ENCODE data around the gene SLC4A1AP. TPM values are rescaled to one million over a fixed set of nuclear protein-coding genes. Genes with fewer than 3 reads are reported as not detected.
A peak's percentile ranks its signal among the peaks of the same experiment; 100 is the strongest.
"Not testable (repeated sequence)": the region's sequence is repeated elsewhere in the genome, so short reads cannot be mapped to it uniquely, and the experiment has no call there.

SLC4A1AP gene, protein sequence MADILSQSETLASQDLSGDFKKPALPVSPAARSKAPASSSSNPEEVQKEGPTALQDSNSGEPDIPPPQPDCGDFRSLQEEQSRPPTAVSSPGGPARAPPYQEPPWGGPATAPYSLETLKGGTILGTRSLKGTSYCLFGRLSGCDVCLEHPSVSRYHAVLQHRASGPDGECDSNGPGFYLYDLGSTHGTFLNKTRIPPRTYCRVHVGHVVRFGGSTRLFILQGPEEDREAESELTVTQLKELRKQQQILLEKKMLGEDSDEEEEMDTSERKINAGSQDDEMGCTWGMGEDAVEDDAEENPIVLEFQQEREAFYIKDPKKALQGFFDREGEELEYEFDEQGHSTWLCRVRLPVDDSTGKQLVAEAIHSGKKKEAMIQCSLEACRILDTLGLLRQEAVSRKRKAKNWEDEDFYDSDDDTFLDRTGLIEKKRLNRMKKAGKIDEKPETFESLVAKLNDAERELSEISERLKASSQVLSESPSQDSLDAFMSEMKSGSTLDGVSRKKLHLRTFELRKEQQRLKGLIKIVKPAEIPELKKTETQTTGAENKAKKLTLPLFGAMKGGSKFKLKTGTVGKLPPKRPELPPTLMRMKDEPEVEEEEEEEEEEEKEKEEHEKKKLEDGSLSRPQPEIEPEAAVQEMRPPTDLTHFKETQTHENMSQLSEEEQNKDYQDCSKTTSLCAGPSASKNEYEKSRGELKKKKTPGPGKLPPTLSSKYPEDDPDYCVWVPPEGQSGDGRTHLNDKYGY
- polyA plus RNA-seq (2013, experiment 1 of 2; ENCODE audit: insufficient read length), result 22.9 TPM
- 21.9 TPM for polyA plus RNA-seq (2013, experiment 2 of 2; ENCODE audit: insufficient read length)

DNA sequence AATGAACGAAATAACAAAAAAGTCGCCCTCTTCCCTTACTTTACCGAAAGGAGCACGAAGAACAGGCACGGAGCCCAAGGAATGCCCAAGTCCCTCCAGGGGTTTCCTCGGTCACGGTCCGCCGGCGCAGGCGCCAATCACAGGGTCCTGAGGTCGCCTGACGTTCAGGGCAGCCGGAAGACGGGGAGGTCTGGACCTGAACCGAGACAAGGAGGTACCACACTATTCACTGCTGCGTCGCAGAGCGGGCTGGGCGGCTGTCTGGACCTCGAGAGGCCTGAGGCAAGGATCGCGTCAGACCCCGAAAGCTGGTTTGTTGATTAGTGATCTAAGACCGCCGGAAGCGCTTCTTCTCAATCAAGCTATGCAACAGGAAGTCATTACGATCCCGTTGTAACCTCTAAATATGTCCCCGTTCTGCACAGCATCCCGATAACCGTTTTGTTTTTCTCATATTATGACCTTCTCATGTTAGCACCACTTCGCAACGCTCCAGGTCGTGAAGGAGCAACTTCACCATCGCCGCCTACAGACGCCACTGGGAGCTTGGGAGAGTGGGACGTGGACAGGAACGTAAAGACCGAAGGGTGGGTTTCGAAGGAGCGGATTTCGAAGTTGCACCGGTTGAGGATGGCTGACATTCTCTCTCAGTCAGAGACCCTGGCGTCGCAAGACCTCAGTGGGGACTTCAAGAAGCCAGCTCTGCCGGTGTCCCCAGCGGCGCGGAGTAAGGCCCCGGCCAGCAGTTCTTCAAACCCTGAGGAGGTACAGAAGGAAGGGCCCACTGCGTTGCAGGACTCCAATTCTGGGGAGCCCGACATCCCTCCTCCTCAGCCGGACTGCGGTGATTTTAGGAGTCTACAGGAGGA is at the start of gene SLC4A1AP, which contains the start of gene SUPT7L:
Gene SLC4A1AP (plus strand): TSS at position 605 of the 869 bp plus-strand sequence. CDS start 26 bp downstream, at position 631.
Gene SUPT7L (minus strand): TSS at position 330 of the 869 bp plus-strand sequence. CDS start 1,422 bp downstream, outside the sequence.
- peak; percentile 86 for DNase-seq

DNA sequence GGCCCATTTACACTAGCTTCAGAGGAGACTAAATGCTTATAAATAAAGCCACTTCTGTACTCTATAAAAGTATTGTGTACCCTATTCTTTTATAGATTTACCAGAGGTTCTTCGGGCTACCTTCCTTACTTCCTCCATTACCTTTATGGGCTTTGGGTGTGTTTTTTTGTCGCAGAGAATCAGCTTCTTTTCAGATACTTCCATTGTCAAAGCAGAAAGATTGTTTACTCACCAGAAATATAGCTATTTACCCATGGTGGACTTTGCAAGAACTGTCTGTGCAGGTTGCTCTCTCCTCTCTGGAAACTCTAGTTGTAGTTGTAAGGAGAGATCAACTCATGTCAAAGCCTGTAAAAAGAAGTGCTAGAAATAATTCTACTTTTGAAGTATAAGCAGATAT is 49.7 kb upstream of the SLC4A1AP start:
- no peak for DNase-seq

DNA sequence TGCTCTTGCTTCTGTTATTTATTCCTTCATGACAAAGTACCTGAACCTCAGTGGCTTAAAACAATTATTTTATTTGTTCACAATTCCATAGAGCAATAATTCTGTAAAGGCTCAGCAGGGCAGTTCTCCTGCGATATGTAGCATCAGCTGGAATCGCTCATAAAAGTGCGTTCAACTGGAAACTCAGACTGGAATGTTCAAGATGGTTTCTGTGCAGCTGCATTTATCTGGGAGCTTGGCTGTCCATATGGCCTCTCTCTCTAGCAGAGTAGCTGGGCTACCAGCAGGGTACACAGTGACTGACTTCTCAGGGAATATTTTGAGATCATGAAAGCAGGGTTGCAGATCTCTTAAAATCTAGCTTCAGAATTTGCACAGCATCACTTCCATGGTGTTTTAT is 48.4 kb upstream of the SLC4A1AP start:
- DNase-seq, result no peak

DNA sequence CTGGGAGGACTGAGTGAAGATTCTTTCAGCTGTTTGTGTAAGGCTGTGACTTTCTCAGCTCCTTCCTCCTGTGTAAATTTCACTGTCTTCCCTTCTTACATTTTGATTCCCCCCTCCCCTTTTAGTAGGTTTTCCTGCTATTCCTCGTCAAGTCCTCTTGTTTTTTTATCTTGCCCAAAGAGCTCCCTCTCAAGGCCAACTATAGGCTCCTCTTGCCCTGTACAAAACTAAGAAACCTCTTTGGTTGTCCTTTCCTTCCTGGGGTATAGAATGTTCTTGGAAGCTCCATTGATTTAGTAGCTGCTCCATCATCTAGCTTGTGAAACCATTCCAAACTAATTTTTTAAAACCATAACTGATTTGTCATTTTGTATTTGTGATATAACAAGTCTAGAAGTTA is 42.2 kb upstream of the SLC4A1AP start:
- DNase-seq, result no peak

DNA sequence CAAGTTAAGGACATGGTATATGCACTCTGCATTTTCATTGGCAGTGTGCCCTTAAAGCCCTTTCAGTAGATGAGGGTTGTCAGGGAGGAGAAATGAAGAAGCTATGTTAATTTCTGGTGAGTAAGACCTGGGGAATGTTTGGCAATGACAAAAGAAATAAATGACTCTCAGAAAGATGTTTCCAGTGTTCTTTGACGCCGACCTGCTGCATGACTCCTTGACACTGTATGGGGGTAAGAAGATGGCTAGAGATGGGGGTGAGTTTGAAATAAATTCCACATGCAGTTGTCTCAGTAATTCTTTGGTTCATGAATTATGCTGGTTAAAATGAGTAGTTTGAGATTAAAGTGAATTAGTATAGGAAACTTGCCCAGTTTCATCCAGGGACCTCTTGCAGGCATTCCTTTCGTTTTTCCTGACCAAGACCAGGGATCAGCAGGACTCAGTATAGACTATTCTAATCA is 40.7 kb upstream of the SLC4A1AP start:
- peak; percentile 91 for DNase-seq

DNA sequence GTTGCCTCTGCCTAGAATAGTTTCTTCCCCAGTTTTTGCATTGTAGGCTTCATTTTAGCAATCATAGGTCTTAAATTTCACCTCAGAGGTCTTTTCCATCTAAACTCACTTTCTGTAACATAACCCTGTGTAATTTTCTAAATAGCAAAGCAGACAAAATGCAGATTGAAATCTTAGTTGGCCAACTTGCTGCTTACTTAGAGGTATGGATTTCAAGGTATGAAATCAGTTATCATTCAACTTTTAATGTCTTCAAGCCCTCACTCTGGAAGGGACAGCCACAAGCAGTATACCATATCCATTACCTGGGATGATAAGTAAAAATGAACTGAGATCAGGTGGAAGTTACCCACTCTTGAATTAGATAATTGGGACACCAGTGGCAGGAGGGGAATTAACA is 38.7 kb upstream of the SLC4A1AP start:
- DNase-seq, result no peak

DNA sequence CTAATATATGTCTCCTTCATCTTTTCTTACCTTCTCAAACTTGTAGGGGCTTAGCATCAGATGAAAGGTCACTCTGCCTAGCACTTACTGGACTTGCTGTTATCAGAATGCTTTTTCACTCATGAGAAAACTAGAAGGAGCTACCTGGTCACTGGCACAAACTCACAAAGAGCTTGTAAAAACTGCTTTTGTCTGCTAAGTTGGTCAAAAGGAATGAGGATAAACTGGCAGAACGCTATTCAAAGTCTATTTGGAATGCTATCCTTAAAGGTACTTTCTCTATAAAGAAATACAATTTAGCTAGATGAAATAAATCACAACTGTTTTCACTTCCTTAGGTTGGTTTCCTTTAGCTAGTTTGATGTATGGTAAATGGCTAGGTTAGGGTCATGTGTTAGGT is 37.4 kb upstream of the SLC4A1AP start:
- not testable (repeated sequence) for DNase-seq

DNA sequence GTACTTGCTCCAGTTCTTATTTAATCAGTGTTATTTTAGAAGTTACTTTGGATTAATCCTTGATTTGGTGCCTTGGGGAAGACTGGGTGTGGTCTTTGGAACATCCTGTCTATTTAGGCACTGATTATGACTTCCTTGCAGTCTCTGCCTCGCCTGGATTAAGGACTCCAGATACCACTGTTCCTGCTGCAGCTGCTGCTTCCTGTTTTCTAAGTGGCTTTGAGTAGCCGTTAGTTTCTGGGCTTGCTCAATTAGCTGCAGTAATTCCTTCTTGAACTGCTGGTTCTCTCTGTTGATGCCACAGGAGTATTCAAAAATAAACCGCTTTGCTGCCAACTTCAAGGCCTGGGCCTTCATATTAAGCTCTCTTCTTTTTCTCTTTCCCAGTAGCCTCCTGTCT is 36.8 kb upstream of the SLC4A1AP start:
- not testable (repeated sequence) for DNase-seq

DNA sequence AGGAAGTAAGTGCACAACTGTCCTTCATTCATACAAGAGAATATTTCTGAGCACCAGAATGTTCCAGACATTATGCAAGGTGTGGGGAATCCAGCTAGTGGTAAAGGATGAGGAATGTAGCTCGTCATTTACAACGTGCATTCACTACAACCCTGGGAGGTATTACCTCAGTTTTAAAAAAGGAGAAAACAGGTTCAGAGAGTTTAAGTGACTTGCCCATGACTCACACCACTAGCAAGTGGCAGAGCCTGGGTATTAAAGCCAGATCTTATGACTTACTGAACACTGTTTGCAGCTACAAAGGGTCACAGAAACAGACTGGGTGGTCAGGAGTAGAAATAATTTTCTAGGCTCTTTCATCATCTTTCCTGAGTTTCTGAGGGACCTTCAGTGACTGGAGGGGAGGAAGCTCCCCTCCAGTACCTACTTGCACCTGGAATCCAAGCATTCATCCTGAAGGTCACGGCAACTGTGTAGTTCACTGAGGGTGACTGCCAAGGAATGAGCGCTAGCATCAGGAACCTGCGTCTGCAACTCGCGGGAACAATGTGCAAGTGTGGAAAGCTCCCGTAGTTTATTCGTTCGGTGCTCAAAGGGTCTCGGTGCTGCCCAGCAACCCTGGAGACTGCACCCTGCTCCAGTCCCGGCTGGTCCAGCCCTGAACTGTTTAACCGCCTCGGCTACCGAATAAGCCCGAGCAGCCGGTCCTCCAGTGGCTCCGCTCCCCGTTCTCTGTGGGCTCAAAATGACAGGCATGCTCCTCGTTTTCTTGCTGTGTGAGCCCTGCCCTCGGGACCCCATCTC is 35.5 kb upstream of the SLC4A1AP start:
- peak; percentile 79 for DNase-seq

DNA sequence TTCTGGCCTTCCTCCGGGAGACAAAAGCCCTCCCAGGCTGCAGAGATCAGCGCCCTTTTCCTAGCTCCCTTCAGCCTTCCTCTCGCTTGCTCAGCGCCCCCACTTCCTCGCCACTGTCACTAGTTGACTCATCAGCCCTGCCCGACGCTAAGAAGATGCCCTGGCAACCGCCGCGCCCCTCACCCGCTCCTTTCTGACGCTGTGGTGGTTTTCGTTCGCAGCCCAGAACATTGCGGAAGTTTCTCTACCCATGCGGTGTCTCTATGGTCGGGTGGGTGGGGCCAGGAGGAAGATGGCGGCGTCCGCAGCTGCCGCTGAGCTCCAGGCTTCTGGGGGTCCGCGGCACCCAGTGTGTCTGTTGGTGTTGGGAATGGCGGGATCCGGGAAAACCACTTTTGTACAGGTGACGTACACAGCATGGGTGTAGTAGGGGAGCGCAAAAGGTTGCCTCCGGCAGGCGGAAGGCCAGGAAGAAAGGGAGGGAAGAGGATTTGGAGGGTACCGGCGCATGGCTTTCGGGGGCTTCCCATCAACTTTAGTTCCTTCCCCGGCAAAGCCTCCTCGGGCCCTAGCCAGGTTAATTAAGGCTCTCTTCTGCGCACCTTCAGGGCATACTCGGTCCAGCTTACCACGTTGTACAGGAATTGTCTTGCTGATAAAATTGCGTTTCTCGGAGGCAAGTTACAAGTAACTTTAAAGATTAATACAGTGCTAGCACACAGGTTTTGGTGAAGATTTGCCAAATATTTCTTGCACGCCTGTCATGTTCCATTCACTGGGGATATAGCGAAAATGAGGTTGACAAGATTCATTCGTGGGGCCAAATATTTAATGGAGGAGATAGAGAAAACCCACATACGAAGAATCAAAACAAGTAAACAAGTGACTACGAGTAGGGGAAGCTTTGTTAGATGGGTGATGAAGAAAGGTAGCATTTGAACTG is 34.7 kb upstream of the SLC4A1AP start, which contains the start of the genes CCDC121 and GPN1:
Gene CCDC121 (minus strand): TSS at position 246 of the 943 bp plus-strand sequence. CDS start 1,213 bp downstream, outside the sequence.
Gene GPN1 (plus strand): TSS at position 284 of the 943 bp plus-strand sequence. CDS start 9 bp downstream, at position 293.
- peak; percentile 94 for DNase-seq

DNA sequence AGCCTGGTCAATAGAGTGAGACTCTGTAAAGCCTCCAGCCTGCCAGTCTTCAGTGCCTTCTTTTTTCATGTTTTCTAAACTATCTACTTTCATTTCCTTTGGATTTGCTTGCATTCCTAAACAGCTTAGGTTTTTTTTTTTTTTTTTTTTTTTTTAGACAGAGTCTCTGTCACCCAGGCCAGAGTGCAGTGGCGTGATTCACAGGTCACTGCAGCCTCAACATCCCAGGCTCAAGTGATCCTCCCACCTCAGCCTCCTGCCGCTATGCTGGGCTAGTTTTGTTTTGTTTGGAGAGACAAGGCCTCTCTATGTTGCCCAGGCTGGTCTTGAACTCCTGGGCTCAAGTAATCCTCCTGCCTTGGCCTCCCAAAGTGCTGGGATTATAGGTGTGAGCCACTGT is 33.4 kb upstream of the SLC4A1AP start:
- not testable (repeated sequence) for DNase-seq

DNA sequence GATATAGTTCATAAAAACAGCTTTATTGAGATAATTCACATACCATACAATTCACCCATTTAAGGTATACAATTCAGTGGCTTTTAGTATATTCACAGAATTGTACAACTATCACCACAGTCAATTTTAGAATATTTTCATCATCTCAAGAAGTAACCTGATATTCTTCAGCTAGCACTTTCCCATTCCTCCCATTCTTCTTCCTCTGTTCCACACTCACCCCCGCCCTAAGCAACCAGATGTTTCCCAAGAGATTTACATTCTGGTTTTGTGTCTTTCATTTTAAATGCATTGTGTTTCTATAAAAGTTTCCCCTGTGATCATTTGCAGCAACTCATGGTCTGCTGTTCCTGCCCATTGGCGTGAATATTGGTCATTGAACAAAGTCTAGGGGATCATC is 29.4 kb upstream of the SLC4A1AP start:
- no peak for DNase-seq

DNA sequence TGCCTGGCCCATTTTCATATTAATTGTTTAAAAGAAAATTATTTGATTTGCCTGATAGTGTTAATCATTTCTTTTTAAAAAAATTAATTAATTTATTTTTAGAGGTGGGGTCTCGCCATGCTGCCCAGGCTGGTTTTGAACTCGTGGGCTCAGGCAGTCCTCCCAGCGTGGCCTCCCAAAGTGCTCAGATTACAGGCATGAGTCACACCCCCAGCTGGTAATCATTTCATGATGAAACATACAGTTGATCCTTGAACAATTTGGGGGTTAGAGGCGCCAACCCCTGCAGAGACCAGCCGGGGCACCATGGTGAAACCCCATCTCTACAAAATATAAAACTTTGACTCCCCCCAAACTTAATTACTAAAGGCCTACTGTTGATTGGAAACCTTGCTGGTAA is 26.9 kb upstream of the SLC4A1AP start:
- DNase-seq, result peak; percentile 20

DNA sequence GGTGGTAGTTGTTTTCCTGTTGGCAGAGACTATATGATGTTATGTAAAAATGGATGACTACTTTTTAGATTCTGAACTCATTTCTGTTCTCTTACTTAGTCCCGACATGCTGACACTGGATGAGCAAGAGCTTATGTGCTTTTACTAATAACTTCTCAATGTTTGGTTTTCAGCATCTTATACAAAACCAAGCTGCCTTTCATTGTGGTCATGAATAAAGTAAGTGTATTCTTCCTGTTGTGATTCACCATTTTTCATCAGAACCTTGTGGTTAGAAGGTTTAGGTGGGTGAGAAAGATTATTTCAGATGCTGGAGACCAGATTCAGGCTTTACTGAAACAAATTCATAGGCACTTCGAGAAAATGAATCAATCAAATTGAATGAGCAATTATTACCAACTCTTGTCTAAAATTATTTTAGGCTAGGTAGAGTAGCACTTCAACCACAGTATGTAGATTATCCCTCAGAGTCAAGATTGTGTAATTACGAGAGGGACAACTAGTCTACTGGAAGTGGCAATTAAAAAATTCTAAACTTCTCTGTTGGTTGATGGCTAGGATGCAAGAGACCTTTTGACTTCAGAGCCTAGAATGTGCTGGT is 25.6 kb upstream of the SLC4A1AP start:
- peak; percentile 48 for DNase-seq

DNA sequence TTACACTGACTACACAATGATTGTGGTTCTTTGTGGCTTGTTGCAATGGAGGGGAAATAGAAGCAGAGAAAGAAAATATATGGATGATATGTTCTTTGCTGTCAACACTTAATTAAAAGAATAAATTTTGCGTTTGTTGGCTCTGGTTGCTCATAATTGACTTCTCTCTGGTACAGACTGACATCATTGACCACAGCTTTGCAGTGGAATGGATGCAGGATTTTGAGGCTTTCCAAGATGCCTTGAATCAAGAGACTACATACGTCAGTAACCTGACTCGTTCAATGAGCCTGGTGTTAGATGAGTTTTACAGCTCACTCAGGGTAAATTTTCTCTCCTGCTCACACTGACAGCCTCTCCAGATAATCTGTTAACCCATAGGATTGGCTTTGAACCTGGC is 25.0 kb upstream of the SLC4A1AP start:
- DNase-seq, result peak; percentile 70

DNA sequence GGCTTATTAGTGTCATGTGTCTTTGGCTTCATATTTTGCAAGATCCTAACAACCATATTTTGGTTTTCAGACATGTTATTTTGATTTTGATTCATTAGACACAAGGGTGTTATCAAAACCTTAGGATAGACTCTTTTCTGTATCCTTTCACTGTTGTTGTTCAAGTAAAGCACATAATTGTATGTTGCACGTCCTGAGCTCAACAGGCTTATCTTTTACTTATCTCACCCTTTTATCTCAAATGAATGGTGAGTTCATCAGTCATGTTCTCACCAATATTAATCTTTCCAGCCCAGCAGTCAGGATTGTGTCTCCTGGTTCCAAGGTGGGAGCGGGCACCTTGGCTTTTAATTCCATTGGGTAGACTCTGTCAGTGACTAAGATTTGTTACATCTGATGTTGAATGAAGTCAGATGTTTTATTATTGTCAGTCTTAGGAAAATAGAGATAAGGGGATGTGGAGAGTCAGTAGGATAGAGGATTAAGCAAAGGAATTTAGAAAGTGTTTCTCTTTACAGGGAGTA is 22.9 kb upstream of the SLC4A1AP start:
- no peak for DNase-seq

DNA sequence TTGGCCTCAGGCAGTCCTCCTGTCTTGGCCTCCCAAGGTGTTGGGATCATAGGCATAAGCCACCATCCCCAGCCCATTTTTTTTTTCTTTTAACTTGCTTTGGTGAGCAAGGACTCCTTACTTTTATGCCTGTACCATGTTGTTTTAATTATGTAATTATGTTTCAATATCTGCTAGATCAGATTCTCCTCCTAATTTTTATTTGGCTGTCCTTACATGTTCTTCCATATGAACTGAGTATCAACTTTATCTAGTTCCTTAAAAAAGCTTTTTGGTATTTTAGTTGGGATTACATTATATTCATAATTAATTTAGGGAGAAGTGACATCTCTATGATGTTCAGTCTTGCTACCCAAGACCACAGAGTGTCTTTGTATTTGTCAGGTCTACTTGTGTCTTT is 18.5 kb upstream of the SLC4A1AP start:
- DNase-seq, result no peak

DNA sequence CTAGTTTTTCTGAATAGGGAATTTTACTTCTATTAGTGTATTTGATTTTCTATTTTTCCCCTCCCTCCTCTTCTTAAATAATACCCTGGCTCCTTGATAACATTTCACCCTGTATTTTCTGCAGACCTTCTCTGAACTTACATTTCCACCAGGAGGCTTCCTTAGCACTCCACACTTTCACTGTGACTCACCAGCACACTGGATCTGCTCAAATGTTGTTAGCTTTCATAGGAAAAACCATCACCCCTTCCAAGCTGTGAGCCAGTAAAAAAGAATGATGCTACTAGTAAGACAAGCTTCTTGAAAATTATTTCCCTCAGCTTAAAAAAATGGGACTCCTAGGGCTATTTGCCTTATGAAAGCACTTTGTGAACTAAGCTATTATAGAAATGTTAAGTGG is 16.4 kb upstream of the SLC4A1AP start:
- no peak for DNase-seq

DNA sequence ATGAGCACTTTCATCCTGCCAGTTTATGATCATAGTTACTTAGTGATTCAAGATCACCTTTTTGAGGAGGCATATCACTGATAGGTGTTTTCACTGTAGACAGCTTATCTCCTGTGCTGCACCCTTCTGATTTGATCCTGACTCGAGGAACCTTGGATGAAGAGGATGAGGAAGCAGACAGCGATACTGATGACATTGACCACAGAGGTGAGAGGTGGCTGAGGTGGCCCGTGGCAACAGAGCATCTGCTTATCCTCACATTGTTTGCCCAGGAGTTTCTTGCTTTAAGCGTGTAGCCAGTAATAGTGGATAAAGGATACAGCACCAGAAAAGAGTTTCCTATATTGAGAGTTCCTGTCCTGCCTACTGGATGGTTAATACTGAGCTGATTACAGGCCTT is 16.0 kb upstream of the SLC4A1AP start:
- no peak for DNase-seq
